WTC11 (cell line): ENCODE measurements around the gene PTPN4. TPM values are rescaled to one million over a fixed set of nuclear protein-coding genes. Genes with fewer than 3 reads are reported as not detected.

Source experiments
- ATAC-seq: fragments of 200-7000 bp; cut with Tn5 transposase; 2 replicates; pipeline ENCODE4 v1.10.0; 2021; ENCODE audit warnings: mild to moderate bottlenecking, moderate library complexity
- CTCF ChIA-PET: fragments of 300-600 bp; sonication (Branson Sonifier 250); formaldehyde crosslinking; loops from one replicate; lab custom pipeline; 2021; ENCODE audit warnings: antibody characterized with exemption; lab: Charles Lee
- POLR2A ChIA-PET: fragments of 350-600 bp; sonication (Branson Sonifier 250); formaldehyde crosslinking; loops from one replicate; lab custom pipeline; 2021; ENCODE audit warnings: antibody characterized with exemption; lab: Charles Lee
- DNase-seq: peaks from one replicate; pipeline ENCODE4 v3.0.0; 2021; ENCODE audit warnings: low spot score
- H3K27ac Mint-ChIP-seq: 2 replicates; pipeline ENCODE4 v1.8.0; 2021; ENCODE audit warnings: mixed read lengths
- H3K27me3 Mint-ChIP-seq: 2 replicates; pipeline ENCODE4 v1.8.0; 2021; ENCODE audit warnings: low read depth, mild to moderate bottlenecking, moderate library complexity, mixed read lengths
- H3K36me3 Mint-ChIP-seq: 2 replicates; pipeline ENCODE4 v1.8.0; 2021; ENCODE audit warnings: mixed read lengths
- H3K4me1 Mint-ChIP-seq: 2 replicates; pipeline ENCODE4 v1.8.0; 2022; ENCODE audit warnings: mixed read lengths
- H3K4me3 Mint-ChIP-seq: 2 replicates; pipeline ENCODE4 v1.8.0; 2021; ENCODE audit warnings: mild to moderate bottlenecking, moderate library complexity, mixed read lengths
- H3K9me3 Mint-ChIP-seq: 2 replicates; pipeline ENCODE4 v1.8.0; 2021; ENCODE audit warnings: mixed read lengths
- ATF1 ChIP-seq: sonication (generic); formaldehyde crosslinking; IDR thresholded peaks from 2 replicates; pipeline ENCODE4 v1.8.1; 2023; ENCODE audit warnings: mild to moderate bottlenecking, moderate library complexity, missing genetic modification reagents
- CBFB ChIP-seq: sonication (generic); formaldehyde crosslinking; IDR thresholded peaks from 2 replicates; pipeline ENCODE4 v1.8.1; 2022; ENCODE audit warnings: mild to moderate bottlenecking, low read depth, missing genetic modification reagents
- ERG ChIP-seq: fragments of 250-450 bp; sonication (Bioruptor Pico); IDR thresholded peaks from 2 replicates; pipeline ENCODE4 v1.8.0; 2021; ENCODE audit warnings: mild to moderate bottlenecking
- FOXP1 ChIP-seq: sonication (generic); formaldehyde crosslinking; IDR thresholded peaks from 2 replicates; pipeline ENCODE4 v1.8.0; 2022; ENCODE audit warnings: missing genetic modification reagents, mild to moderate bottlenecking, moderate library complexity, borderline replicate concordance
- GABPB1 ChIP-seq: sonication (generic); formaldehyde crosslinking; IDR thresholded peaks from 2 replicates; pipeline ENCODE4 v1.8.1; 2023; ENCODE audit warnings: mild to moderate bottlenecking, missing genetic modification reagents
- IRF2 ChIP-seq: sonication (generic); formaldehyde crosslinking; IDR thresholded peaks from 2 replicates; pipeline ENCODE4 v1.8.0; 2022; ENCODE audit warnings: low read depth, missing genetic modification reagents, borderline replicate concordance
- MAX ChIP-seq: sonication (generic); formaldehyde crosslinking; IDR thresholded peaks from 2 replicates; pipeline ENCODE4 v1.8.0; 2022; ENCODE audit warnings: mild to moderate bottlenecking, missing genetic modification reagents
- MYBL2 ChIP-seq: sonication (generic); formaldehyde crosslinking; IDR thresholded peaks from 2 replicates; pipeline ENCODE4 v1.8.1; 2023; ENCODE audit warnings: mild to moderate bottlenecking, moderate library complexity, missing genetic modification reagents
- RORB ChIP-seq: fragments of 250-450 bp; sonication (Bioruptor Pico); IDR thresholded peaks from 2 replicates; pipeline ENCODE4 v1.9.0; 2021; ENCODE audit warnings: mild to moderate bottlenecking
- SOX15 ChIP-seq: fragments of 250-450 bp; sonication (Bioruptor Pico); IDR thresholded peaks from 2 replicates; pipeline ENCODE4 v1.9.0; 2021; ENCODE audit warnings: mild to moderate bottlenecking
- SP1 ChIP-seq: sonication (generic); formaldehyde crosslinking; conservative IDR thresholded peaks from 2 replicates; pipeline ENCODE4 v1.8.1; 2022; ENCODE audit warnings: missing genetic modification reagents
- STAT6 ChIP-seq: sonication (generic); formaldehyde crosslinking; conservative IDR thresholded peaks from 2 replicates; pipeline ENCODE4 v1.8.1; 2023; ENCODE audit warnings: mild to moderate bottlenecking, low read depth, missing genetic modification reagents, moderate library complexity
- TEAD4 ChIP-seq: sonication (generic); formaldehyde crosslinking; IDR thresholded peaks from 2 replicates; pipeline ENCODE4 v1.8.0; 2022; ENCODE audit warnings: mild to moderate bottlenecking, missing genetic modification reagents
- ZNF138 ChIP-seq: sonication (generic); formaldehyde crosslinking; conservative IDR thresholded peaks from 2 replicates; pipeline ENCODE4 v1.8.1; 2022; ENCODE audit warnings: mild to moderate bottlenecking, moderate library complexity, missing genetic modification reagents
- ZNF232 ChIP-seq: sonication (generic); formaldehyde crosslinking; IDR thresholded peaks from 2 replicates; pipeline ENCODE4 v1.8.0; 2022; ENCODE audit warnings: mild to moderate bottlenecking, missing genetic modification reagents
- ZNF425 ChIP-seq: fragments of 250-450 bp; sonication (Bioruptor Pico); conservative IDR thresholded peaks from 2 replicates; pipeline ENCODE4 v1.9.0; 2021; ENCODE audit warnings: mild to moderate bottlenecking
- ZNF671 ChIP-seq: fragments of 250-450 bp; sonication (Bioruptor Pico); IDR thresholded peaks from 2 replicates; pipeline ENCODE4 v1.8.0; 2021; ENCODE audit warnings: mild to moderate bottlenecking
- total RNA-seq: library from RNA; stranded (reverse); gene quantifications from 3 replicates; pipeline ENCODE4 v1.2.3, GENCODE V29; 2021
- TF ChIP-seq, protein P1 (sequence below): sonication (generic); formaldehyde crosslinking; IDR thresholded peaks from 2 replicates; pipeline ENCODE4 v1.8.1; 2022; ENCODE audit warnings: missing genetic modification reagents, borderline replicate concordance
- TF ChIP-seq, protein P2 (sequence below): sonication (generic); formaldehyde crosslinking; IDR thresholded peaks from 2 replicates; pipeline ENCODE4 v1.8.1; 2023; ENCODE audit warnings: mild to moderate bottlenecking, missing genetic modification reagents
- TF ChIP-seq, protein P3 (sequence below): sonication (generic); formaldehyde crosslinking; IDR thresholded peaks from 2 replicates; pipeline ENCODE4 v1.8.0; 2022; ENCODE audit warnings: mild to moderate bottlenecking, missing genetic modification reagents

The PTPN4 gene
- total RNA-seq, 1 experiment from 2014 or later = 85.8 TPM

- no peak overlapping the region for H3K27ac Mint-ChIP-seq
- ChIA-PET POLR2A (no interaction called here), CTCF (no interaction called here)
- H3K4me3 Mint-ChIP-seq = no peak overlapping the region
- ATAC-seq = no peak
- no peak for TF ChIP-seq TEAD4 (CRISPR knock-in tag)
- peaks cover 49% of the 10 kb centered on the region for H3K36me3 Mint-ChIP-seq
- no peak for DNase-seq
- peaks cover 21% of the 10 kb centered on the region for H3K4me1 Mint-ChIP-seq
- peaks cover 38% of the 10 kb centered on the region for H3K9me3 Mint-ChIP-seq
- H3K27me3 Mint-ChIP-seq = no peaks in the 10 kb centered on the region
Measured at GRCh38 chr2:120026890-120027289, 267.2 kb downstream of the PTPN4 start.

GRCh38 chr2:120028795-120029194 lies 269.1 kb downstream of the PTPN4 start:
- CTCF ChIA-PET = interaction anchor here (0.6 to 1.5 kb wide), 2 partner anchors 147 to 184 kb away, joined by 3 to 4 read pairs; no protein-coding TSS in a partner anchor
- peaks cover 23% of the 10 kb centered on the region for H3K9me3 Mint-ChIP-seq
- H3K4me1 Mint-ChIP-seq = peaks cover 22% of the 10 kb centered on the region
- POLR2A ChIA-PET = no interaction called here
- no peak for ATAC-seq
- H3K4me3 Mint-ChIP-seq = no peak overlapping the region
- DNase-seq = no peak
- TF ChIP-seq, protein P1, sequence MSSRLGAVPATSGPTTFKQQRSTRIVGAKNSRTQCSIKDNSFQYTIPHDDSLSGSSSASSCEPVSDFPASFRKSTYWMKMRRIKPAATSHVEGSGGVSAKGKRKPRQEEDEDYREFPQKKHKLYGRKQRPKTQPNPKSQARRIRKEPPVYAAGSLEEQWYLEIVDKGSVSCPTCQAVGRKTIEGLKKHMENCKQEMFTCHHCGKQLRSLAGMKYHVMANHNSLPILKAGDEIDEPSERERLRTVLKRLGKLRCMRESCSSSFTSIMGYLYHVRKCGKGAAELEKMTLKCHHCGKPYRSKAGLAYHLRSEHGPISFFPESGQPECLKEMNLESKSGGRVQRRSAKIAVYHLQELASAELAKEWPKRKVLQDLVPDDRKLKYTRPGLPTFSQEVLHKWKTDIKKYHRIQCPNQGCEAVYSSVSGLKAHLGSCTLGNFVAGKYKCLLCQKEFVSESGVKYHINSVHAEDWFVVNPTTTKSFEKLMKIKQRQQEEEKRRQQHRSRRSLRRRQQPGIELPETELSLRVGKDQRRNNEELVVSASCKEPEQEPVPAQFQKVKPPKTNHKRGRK = no peak
- TF ChIP-seq, protein P2, sequence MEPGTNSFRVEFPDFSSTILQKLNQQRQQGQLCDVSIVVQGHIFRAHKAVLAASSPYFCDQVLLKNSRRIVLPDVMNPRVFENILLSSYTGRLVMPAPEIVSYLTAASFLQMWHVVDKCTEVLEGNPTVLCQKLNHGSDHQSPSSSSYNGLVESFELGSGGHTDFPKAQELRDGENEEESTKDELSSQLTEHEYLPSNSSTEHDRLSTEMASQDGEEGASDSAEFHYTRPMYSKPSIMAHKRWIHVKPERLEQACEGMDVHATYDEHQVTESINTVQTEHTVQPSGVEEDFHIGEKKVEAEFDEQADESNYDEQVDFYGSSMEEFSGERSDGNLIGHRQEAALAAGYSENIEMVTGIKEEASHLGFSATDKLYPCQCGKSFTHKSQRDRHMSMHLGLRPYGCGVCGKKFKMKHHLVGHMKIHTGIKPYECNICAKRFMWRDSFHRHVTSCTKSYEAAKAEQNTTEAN (CRISPR knock-in tag) = no peak
- TF ChIP-seq MAX (no peak), FOXP1 (CRISPR knock-in tag) (no peak), ZNF425 (CRISPR knock-in tag) (no peak)
- H3K36me3 Mint-ChIP-seq = peaks cover 35% of the 10 kb centered on the region
- H3K27me3 Mint-ChIP-seq = no peaks in the 10 kb centered on the region
- peak overlapping the region; percentile 22 for H3K27ac Mint-ChIP-seq

- Mint-ChIP-seq H3K4me1 (peaks cover 33% of the 10 kb centered on the region), H3K9me3 (peaks cover 15% of the 10 kb centered on the region), H3K27ac (peak overlapping the region; percentile 85), H3K27me3 (no peaks in the 10 kb centered on the region), H3K36me3 (peaks cover 23% of the 10 kb centered on the region), H3K4me3 (no peak overlapping the region)
- POLR2A ChIA-PET = no interaction called here
- ATAC-seq (peak; percentile 69), DNase-seq (no peak)
- CTCF ChIA-PET = interaction anchor here (1.0 to 1.5 kb wide), 2 partner anchors 23 to 145 kb away, joined by 3 read pairs; no protein-coding TSS in a partner anchor
- TF ChIP-seq ATF1 (CRISPR knock-in tag) (no peak), ZNF232 (CRISPR knock-in tag) (no peak), ZNF671 (CRISPR knock-in tag) (no peak), ZNF138 (CRISPR knock-in tag) (no peak), SOX15 (CRISPR knock-in tag) (no peak), SP1 (CRISPR knock-in tag) (no peak), ERG (no peak), STAT6 (CRISPR knock-in tag) (no peak), RORB (no peak), MYBL2 (CRISPR knock-in tag) (no peak), CBFB (CRISPR knock-in tag) (no peak), IRF2 (CRISPR knock-in tag) (no peak), GABPB1 (CRISPR knock-in tag) (no peak)
- TF ChIP-seq, protein P3, sequence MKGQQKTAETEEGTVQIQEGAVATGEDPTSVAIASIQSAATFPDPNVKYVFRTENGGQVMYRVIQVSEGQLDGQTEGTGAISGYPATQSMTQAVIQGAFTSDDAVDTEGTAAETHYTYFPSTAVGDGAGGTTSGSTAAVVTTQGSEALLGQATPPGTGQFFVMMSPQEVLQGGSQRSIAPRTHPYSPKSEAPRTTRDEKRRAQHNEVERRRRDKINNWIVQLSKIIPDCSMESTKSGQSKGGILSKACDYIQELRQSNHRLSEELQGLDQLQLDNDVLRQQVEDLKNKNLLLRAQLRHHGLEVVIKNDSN (CRISPR knock-in tag) = no peak
Measured at GRCh38 chr2:120029672-120030640, 270.2 kb downstream of the PTPN4 start.
